K562 (cell line): ENCODE results near the gene PARD3.

Source experiments
- BACH1 ChIP-seq: fragments of 200-800 bp; sonication (Bioruptor generic); IDR thresholded peaks from 2 replicates; pipeline ENCODE4 v1.6.1; 2016; ENCODE audit warnings: missing genetic modification characterization, missing compliant biosample characterization
- EP300 ChIP-seq: IDR thresholded peaks from 2 replicates; pipeline ENCODE4 v1.6.1; 2012; ENCODE audit warnings: low read length, improper control_type of control experiment
- HIVEP1 ChIP-seq: fragments of 250-450 bp; sonication (Bioruptor Pico); IDR thresholded peaks from 2 replicates; pipeline ENCODE4 v1.4.0; 2020; ENCODE audit warnings: mild to moderate bottlenecking
- HLTF ChIP-seq: fragments of 450-650 bp; IDR thresholded peaks from 2 replicates; pipeline ENCODE4 v1.6.1; 2016
- MTA1 ChIP-seq: fragments of 450-650 bp; IDR thresholded peaks from 2 replicates; pipeline ENCODE4 v1.6.1; 2017; ENCODE audit warnings: borderline replicate concordance
- NCOA1 ChIP-seq: fragments of 450-650 bp; IDR thresholded peaks from 2 replicates; pipeline ENCODE4 v1.6.1; 2016; ENCODE audit warnings: low read depth
- NRF1 ChIP-seq, 2 experiments: fragments of 450-650 bp; IDR thresholded peaks in 1 of 2; conservative IDR thresholded peaks in 1 of 2; 2 replicates each; pipeline ENCODE4 v1.6.1; 2014; ENCODE audit warnings: mild to moderate bottlenecking in 2 of 2
- TAF1 ChIP-seq: IDR thresholded peaks from 2 replicates; pipeline ENCODE4 v1.6.1; 2011; ENCODE audit warnings: mild to moderate bottlenecking, low read length, moderate library complexity; ENCODE audit not compliant: insufficient read depth, control insufficient read depth, severe bottlenecking; ENCODE audit errors: extremely low read depth
- TCF7 ChIP-seq: sonication (generic); IDR thresholded peaks from 2 replicates; pipeline ENCODE4 v1.6.1; 2016; ENCODE audit warnings: antibody characterized with exemption, borderline replicate concordance
- TF ChIP-seq, protein P1 (sequence below): conservative IDR thresholded peaks from 2 replicates; pipeline ENCODE4 v1.6.1; 2011; ENCODE audit warnings: low read depth, mild to moderate bottlenecking, low read length; ENCODE audit not compliant: control insufficient read depth
- TF ChIP-seq, protein P2 (sequence below): fragments of 250-450 bp; sonication (Bioruptor Pico); IDR thresholded peaks from 2 replicates; pipeline ENCODE4 v1.5.0; 2020; ENCODE audit warnings: mild to moderate bottlenecking, borderline replicate concordance
- TF ChIP-seq, protein P3 (sequence below), 3 experiments: IDR thresholded peaks in 2 of 3; conservative IDR thresholded peaks in 1 of 3; 2 replicates each; pipeline ENCODE4 v1.5.1; 2011 to 2012; ENCODE audit warnings: low read length in 3 of 3, mild to moderate bottlenecking in 3 of 3, control low read depth in 2 of 3, improper control_type of control experiment in 1 of 3, inconsistent platforms in 1 of 3, low read depth in 1 of 3, mixed read lengths in 1 of 3, moderate library complexity in 1 of 3; ENCODE audit not compliant: insufficient read depth in 2 of 3
- TF ChIP-seq, protein P4 (sequence below): sonication (generic); formaldehyde crosslinking; IDR thresholded peaks from 2 replicates; pipeline ENCODE4 v1.5.0; 2020; ENCODE audit warnings: missing genetic modification reagents

DNA sequence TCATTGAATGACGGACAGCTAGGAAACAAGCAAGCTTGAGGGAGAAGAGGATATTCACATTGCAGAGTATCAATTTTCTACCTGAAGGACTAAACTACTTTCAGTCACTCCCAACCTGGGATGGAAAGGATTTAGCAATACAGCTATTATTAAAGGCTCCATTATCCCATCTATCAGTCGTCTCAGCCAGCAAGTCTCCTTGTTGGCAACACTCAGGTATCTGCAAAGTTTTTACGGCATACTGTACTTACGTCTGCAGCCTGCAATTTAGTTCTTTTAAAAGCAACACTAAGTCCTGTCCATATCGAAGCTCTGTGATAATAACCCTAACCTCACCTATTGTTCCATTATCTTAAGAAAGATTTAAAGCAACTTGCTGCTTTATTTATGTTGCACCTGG is 689.4 kb downstream of the PARD3 start:
- no peak for TF ChIP-seq TCF7
- no peak for TF ChIP-seq BACH1
- no peak for TF ChIP-seq MTA1
- no peak for TF ChIP-seq NCOA1
- TF ChIP-seq, protein P1, sequence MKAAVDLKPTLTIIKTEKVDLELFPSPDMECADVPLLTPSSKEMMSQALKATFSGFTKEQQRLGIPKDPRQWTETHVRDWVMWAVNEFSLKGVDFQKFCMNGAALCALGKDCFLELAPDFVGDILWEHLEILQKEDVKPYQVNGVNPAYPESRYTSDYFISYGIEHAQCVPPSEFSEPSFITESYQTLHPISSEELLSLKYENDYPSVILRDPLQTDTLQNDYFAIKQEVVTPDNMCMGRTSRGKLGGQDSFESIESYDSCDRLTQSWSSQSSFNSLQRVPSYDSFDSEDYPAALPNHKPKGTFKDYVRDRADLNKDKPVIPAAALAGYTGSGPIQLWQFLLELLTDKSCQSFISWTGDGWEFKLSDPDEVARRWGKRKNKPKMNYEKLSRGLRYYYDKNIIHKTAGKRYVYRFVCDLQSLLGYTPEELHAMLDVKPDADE = no peak
- TF ChIP-seq, protein P2, sequence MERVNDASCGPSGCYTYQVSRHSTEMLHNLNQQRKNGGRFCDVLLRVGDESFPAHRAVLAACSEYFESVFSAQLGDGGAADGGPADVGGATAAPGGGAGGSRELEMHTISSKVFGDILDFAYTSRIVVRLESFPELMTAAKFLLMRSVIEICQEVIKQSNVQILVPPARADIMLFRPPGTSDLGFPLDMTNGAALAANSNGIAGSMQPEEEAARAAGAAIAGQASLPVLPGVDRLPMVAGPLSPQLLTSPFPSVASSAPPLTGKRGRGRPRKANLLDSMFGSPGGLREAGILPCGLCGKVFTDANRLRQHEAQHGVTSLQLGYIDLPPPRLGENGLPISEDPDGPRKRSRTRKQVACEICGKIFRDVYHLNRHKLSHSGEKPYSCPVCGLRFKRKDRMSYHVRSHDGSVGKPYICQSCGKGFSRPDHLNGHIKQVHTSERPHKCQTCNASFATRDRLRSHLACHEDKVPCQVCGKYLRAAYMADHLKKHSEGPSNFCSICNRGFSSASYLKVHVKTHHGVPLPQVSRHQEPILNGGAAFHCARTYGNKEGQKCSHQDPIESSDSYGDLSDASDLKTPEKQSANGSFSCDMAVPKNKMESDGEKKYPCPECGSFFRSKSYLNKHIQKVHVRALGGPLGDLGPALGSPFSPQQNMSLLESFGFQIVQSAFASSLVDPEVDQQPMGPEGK (CRISPR knock-in tag) = no peak
- TF ChIP-seq, protein P3, sequence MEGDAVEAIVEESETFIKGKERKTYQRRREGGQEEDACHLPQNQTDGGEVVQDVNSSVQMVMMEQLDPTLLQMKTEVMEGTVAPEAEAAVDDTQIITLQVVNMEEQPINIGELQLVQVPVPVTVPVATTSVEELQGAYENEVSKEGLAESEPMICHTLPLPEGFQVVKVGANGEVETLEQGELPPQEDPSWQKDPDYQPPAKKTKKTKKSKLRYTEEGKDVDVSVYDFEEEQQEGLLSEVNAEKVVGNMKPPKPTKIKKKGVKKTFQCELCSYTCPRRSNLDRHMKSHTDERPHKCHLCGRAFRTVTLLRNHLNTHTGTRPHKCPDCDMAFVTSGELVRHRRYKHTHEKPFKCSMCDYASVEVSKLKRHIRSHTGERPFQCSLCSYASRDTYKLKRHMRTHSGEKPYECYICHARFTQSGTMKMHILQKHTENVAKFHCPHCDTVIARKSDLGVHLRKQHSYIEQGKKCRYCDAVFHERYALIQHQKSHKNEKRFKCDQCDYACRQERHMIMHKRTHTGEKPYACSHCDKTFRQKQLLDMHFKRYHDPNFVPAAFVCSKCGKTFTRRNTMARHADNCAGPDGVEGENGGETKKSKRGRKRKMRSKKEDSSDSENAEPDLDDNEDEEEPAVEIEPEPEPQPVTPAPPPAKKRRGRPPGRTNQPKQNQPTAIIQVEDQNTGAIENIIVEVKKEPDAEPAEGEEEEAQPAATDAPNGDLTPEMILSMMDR (IDR thresholded peaks at IDR 0.05 in 2 of 3, conservative IDR thresholded peaks at IDR 0.05 in 1 of 3; ENCODE audit: insufficient read depth in 2 of 3, low read depth in 1 of 3, low read length in 3 of 3) = no peak
- no peak for TF ChIP-seq EP300
- TF ChIP-seq HLTF = no peak
- no peak for TF ChIP-seq NRF1 (conservative IDR thresholded peaks at IDR 0.05 in 1 of 2, IDR thresholded peaks at IDR 0.05 in 1 of 2)
- no peak for TF ChIP-seq HIVEP1 (CRISPR knock-in tag)
- TF ChIP-seq, protein P4, sequence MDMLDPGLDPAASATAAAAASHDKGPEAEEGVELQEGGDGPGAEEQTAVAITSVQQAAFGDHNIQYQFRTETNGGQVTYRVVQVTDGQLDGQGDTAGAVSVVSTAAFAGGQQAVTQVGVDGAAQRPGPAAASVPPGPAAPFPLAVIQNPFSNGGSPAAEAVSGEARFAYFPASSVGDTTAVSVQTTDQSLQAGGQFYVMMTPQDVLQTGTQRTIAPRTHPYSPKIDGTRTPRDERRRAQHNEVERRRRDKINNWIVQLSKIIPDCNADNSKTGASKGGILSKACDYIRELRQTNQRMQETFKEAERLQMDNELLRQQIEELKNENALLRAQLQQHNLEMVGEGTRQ = no peak
- TF ChIP-seq TAF1 = no peak
